Kidney epithelial cell (primary cell): Measurements from ENCODE around the gene TRIM31. TPM values are rescaled to one million over a fixed set of nuclear protein-coding genes. Genes with fewer than 3 reads are reported as not detected.
A peak's percentile ranks its signal among the peaks of the same experiment; 100 is the strongest.

Experiments
- DNase-seq: peaks from one replicate; pipeline ENCODE4 v3.0.0-alpha.2; 2010; ENCODE audit warnings: low read depth
- H3K27me3 ChIP-seq: 2 replicates; pipeline ENCODE4 v1.6.0; 2011; ENCODE audit warnings: low read length; ENCODE audit not compliant: control insufficient read depth, insufficient read depth
- H3K36me3 ChIP-seq: 2 replicates; pipeline ENCODE4 v1.5.1; 2011; ENCODE audit warnings: low read length; ENCODE audit not compliant: control insufficient read depth, insufficient read depth
- H3K4me3 ChIP-seq: 2 replicates; pipeline ENCODE4 v1.5.1; 2011; ENCODE audit warnings: low read depth, mild to moderate bottlenecking, control low read depth, low read length
- total RNA-seq: library from RNA; depleted of rRNA; stranded (reverse); fragments of >200 nt; gene quantifications from 2 replicates; pipeline ENCODE4 v1.2.3, GENCODE V29; 2015
- TF ChIP-seq, protein P1 (sequence below): IDR thresholded peaks from 2 replicates; pipeline ENCODE4 v1.5.1; 2011; ENCODE audit warnings: mild to moderate bottlenecking, moderate library complexity, low read length, control low read depth, inconsistent platforms; ENCODE audit not compliant: insufficient read depth, poor library complexity, severe bottlenecking

The TRIM31 gene
- total RNA-seq, 1 donor from 2014 or later = not detected

DNA sequence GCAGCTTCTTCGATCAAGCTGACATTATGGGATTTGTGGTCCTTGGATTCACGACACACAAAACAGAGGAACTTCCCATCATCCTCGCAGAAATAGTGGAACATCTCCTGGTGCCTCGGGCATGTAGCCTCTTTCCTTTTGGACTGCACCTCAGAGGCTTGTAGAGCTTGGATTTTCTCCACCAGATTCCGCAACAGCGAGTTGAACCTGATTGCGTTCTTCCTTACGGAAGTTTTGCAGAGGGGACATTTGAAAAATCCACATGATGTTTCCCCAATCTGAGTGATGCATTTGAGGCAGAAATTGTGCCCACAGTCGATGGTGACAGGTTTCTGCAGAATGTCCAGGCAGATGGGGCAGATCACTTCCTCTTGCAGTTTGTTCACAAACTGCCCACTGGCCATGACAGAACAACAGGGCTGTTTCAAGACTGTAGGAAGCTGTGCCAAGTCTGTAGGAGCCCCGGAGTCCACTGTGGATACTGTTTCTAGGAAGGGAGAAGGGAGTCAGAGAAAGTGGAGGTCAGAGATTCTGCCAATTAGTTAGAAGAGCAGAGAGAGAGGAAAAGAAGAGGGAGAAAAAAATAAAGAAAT is 392 bp downstream of the TRIM31 start:
- no peaks in the 10 kb centered on the region for H3K36me3 ChIP-seq
- DNase-seq = no peak
- H3K4me3 ChIP-seq = no peak overlapping the region
- peaks cover 22% of the 10 kb centered on the region for H3K27me3 ChIP-seq
- TF ChIP-seq, protein P1, sequence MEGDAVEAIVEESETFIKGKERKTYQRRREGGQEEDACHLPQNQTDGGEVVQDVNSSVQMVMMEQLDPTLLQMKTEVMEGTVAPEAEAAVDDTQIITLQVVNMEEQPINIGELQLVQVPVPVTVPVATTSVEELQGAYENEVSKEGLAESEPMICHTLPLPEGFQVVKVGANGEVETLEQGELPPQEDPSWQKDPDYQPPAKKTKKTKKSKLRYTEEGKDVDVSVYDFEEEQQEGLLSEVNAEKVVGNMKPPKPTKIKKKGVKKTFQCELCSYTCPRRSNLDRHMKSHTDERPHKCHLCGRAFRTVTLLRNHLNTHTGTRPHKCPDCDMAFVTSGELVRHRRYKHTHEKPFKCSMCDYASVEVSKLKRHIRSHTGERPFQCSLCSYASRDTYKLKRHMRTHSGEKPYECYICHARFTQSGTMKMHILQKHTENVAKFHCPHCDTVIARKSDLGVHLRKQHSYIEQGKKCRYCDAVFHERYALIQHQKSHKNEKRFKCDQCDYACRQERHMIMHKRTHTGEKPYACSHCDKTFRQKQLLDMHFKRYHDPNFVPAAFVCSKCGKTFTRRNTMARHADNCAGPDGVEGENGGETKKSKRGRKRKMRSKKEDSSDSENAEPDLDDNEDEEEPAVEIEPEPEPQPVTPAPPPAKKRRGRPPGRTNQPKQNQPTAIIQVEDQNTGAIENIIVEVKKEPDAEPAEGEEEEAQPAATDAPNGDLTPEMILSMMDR = no peak

DNA sequence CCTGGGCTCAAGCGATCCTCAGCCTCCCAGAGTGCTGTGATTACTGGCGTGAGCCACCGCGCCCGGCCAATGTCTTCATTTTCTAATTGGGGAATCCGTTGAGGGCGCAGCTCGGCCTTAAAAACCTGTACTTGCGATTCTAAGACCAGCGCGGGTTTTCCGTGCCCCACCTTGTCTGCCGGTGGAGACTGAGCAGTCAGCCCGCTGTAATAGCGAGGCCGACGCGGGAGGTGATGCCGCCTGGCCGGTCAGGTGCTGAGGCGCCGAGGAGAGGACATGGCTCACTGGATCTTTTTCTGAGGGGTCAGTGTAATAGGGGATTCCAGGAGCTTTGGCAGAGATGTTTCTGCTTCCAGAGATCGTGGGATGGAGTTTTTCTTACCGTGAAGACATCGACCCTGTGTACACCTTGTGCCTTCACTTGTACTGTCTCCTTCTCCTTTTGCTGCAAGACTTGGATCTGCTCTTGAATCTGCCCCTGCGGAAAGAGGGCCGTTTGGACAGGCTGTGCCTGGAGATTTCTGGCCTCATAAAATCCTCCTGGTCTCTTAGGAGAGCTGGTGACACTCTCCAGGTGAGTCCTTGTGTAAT is 1.5 kb downstream of the TRIM31 start:
- no peak for DNase-seq
- TF ChIP-seq, protein P1 = no peak
- no peaks in the 10 kb centered on the region for H3K36me3 ChIP-seq
- peaks cover 22% of the 10 kb centered on the region for H3K27me3 ChIP-seq
- H3K4me3 ChIP-seq = no peak overlapping the region

DNA sequence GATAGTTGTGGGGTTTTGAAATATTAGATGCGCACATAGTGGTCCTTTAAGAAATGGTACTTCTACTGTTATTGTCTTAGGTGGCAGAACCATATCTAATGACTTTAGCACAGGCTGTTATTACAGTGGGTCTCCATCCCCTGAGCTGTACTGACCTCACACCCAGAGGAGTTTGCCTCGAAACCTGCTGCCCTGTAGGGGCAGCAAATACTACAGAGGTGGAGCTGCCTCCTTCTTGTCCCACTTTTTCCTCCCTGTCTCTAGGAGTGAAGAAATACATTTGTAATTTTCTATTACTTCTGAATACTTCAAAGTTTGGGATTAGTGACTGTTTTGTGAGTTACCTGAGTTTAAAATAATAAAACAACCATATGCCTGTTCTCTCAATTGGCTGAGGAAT is 8.2 kb downstream of the TRIM31 start:
- H3K36me3 ChIP-seq = no peaks in the 10 kb centered on the region
- H3K4me3 ChIP-seq = no peak overlapping the region
- TF ChIP-seq, protein P1 = no peak
- H3K27me3 ChIP-seq = peaks cover 43% of the 10 kb centered on the region
- no peak for DNase-seq

DNA sequence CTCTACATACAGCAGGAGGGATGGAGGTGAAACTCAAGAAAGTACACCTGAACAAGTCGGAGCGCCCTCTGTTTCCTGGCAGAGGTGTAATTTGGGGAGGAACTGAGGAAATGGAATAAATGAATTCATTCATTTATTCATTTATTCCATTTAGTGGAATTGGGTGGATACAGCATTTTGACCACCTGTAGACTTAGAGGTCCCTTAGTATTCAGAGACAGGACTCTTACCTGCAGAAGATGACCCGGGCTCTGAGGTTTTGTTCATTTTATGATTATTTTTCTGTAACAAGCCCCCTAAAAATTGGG is 9.1 kb downstream of the TRIM31 start:
- TF ChIP-seq, protein P1 = no peak
- DNase-seq = no peak
- Histone ChIP-seq H3K36me3 (no peaks in the 10 kb centered on the region), H3K4me3 (no peak overlapping the region), H3K27me3 (peaks cover 47% of the 10 kb centered on the region)

DNA sequence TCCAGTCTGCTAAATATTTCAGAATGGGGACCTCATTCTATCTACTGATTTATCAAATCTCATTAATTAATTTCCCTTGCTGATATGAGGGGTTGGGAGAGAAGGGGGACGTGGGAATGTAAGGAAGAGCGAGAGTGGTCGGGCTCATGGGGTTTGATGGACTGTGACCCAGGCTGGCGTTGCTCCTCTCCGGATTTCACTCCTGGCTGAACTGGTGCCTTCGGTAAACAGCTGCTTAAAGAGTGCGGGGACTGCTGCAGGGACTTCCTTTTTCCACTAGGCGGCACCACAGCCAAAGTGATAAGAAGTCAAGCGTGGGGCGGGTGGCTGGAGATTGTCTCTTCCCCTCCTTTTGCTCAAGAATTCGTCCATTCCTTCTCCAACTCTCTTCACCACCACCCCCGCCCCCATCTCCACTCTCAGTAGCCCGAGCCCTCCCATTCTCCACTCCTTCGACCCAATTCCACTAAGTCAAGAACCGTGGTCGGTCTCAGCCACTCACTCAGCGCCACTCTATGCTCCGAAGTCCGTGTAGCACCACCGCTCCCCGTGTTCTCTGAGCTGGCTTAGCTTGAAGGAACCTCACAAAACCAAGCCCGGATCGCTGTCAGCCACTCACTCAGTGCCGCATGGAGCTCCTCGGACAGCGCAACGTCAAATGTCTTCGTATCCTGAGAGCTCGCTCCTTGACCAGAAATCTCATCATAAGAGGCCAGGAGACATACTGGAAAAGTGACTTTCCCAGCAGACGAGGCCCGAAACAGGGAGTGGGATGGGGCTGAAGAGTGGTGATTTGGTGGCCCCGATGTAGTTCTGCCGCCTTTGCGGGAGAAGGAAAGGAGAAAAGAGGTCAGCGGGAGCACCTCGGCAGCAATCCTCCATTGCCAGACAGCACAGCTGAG is 9.7 kb downstream of the TRIM31 start:
- no peak for DNase-seq
- peaks cover 49% of the 10 kb centered on the region for H3K27me3 ChIP-seq
- no peaks in the 10 kb centered on the region for H3K36me3 ChIP-seq
- TF ChIP-seq, protein P1 = peak; percentile 90
- peak overlapping the region; percentile 15 for H3K4me3 ChIP-seq
